ENCODE measurements around the gene ITIH5.

The ITIH5 gene

GRCh38 chr10:7563368-7563767 is 103.4 kb downstream of the ITIH5 start:
- DNase-seq (ENCODE audit: low spot score in 2 of 2) = no peak
- no peak overlapping the region for H3K27ac Mint-ChIP-seq (ENCODE audit: low read depth)

GRCh38 chr10:7561985-7562384 is 104.8 kb downstream of the ITIH5 start:
- no peaks in the 10 kb centered on the region for H3K9me3 Mint-ChIP-seq
- no peak overlapping the region for H3K4me3 Mint-ChIP-seq
- H3K27ac Mint-ChIP-seq (ENCODE audit: low read depth) = no peak overlapping the region
- no peak for ATAC-seq (replicated peaks; ENCODE audit: extremely low read depth, poor library complexity, severe bottlenecking)
- H3K4me1 Mint-ChIP-seq = no peaks in the 10 kb centered on the region
- H3K36me3 Mint-ChIP-seq (ENCODE audit: insufficient read depth) = no peaks in the 10 kb centered on the region
- H3K27me3 Mint-ChIP-seq = peaks cover 37% of the 10 kb centered on the region
- DNase-seq (ENCODE audit: low spot score in 2 of 2) = no peak

More at GRCh38 chr10:7563368-7563767, 103.4 kb downstream of the ITIH5 start:
- H3K36me3 Mint-ChIP-seq (ENCODE audit: insufficient read depth) = no peaks in the 10 kb centered on the region
- no peaks in the 10 kb centered on the region for H3K9me3 Mint-ChIP-seq
- no peaks in the 10 kb centered on the region for H3K4me1 Mint-ChIP-seq
- ATAC-seq (replicated peaks; ENCODE audit: extremely low read depth, poor library complexity, severe bottlenecking) = no peak
- H3K4me3 Mint-ChIP-seq = no peak overlapping the region
- peaks cover 26% of the 10 kb centered on the region for H3K27me3 Mint-ChIP-seq

DNA sequence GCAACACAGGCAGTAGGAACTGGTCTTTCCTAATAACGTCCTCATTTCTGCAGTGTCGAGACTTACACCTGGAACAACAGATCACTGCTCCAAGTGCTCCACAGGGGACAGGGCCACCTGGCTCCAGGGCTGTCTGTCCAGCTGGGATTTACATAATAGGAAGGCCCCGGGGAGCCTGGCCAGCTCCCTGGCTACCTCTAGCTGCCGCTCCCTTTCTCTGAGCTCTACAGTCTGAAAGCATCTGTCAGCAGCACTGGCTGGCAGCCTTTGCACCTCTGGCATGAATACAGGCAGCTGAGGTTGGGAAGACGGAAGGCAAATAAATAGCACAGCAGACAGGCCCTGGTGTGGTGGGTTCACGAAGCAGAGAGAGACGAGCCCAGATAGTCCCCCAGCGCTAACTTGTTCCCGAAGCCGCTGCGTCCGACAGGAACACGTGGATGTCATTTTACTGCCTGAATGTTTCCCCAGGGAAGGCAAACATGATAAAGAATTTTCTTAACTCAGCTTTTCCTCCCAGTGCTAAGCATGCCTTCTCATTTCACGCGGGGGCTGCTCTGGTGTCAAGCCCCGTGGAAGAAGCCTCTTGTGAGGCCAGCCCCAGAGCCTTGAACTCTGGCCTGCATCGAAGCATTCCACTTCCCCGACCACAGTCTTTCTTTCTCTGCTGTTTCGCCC is 105.4 kb downstream of the ITIH5 start:
- H3K36me3 Mint-ChIP-seq (ENCODE audit: insufficient read depth) = no peaks in the 10 kb centered on the region
- H3K27ac Mint-ChIP-seq (ENCODE audit: low read depth) = no peak overlapping the region
- H3K4me1 Mint-ChIP-seq = no peaks in the 10 kb centered on the region
- peaks cover 44% of the 10 kb centered on the region for H3K27me3 Mint-ChIP-seq
- H3K4me3 Mint-ChIP-seq = no peak overlapping the region
- no peak for ATAC-seq (replicated peaks; ENCODE audit: extremely low read depth, poor library complexity, severe bottlenecking)
- no peak for DNase-seq (ENCODE audit: low spot score in 2 of 2)
- H3K9me3 Mint-ChIP-seq = no peaks in the 10 kb centered on the region

DNA sequence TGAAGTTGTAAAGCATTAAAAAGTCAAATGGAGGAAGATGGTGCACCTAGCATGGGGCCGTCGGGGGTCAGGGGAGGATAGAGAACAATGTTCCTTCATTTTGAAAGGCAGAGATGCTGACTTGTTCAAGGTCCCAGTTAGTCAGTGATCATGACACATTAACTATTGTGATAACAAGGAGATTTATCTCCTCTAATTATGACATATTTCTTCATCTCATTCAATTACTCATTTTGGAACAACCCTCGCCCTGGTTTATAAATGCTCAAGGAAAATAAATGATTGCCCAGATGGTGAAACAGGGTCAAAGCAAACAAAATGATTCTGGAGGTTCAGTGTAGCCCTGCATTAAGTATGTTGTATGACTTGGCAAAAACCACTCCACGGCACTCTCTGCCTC is 106.2 kb downstream of the ITIH5 start:
- DNase-seq (ENCODE audit: low spot score in 2 of 2) (no peak), ATAC-seq (replicated peaks; ENCODE audit: extremely low read depth, poor library complexity, severe bottlenecking) (no peak)
- H3K9me3 Mint-ChIP-seq = no peaks in the 10 kb centered on the region
- peaks cover 46% of the 10 kb centered on the region for H3K27me3 Mint-ChIP-seq
- H3K36me3 Mint-ChIP-seq (ENCODE audit: insufficient read depth) = no peaks in the 10 kb centered on the region
- no peaks in the 10 kb centered on the region for H3K4me1 Mint-ChIP-seq
- no peak overlapping the region for H3K27ac Mint-ChIP-seq (ENCODE audit: low read depth)
- no peak overlapping the region for H3K4me3 Mint-ChIP-seq

DNA sequence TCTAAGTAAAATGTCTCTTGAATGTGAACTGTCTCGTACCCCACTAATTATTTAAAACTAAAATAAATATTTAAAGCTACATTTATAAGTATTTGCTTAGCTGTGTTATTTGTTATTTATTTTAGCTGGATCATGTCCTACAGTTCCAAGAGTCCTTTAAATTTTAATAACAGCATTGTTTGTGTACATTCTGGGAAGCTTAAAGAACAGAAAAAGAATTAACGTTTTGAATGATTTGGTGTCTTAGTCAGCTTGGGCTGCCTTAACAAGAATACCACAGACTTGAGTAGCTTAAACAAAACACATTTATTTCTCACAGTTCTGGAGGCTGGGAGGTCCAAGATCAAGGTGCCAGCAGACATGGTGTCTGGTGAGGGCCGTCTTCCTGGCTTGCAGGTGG is 107.4 kb downstream of the ITIH5 start:
- no peak for DNase-seq (ENCODE audit: low spot score in 2 of 2)
- no peaks in the 10 kb centered on the region for H3K4me1 Mint-ChIP-seq
- H3K36me3 Mint-ChIP-seq (ENCODE audit: insufficient read depth) = no peaks in the 10 kb centered on the region
- H3K9me3 Mint-ChIP-seq = no peaks in the 10 kb centered on the region
- no peak overlapping the region for H3K27ac Mint-ChIP-seq (ENCODE audit: low read depth)
- peaks cover 56% of the 10 kb centered on the region for H3K27me3 Mint-ChIP-seq
- no peak for ATAC-seq (replicated peaks; ENCODE audit: extremely low read depth, poor library complexity, severe bottlenecking)
- H3K4me3 Mint-ChIP-seq = no peak overlapping the region

GRCh38 chr10:7558036-7558435 is 108.7 kb downstream of the ITIH5 start:
- ATAC-seq (replicated peaks; ENCODE audit: extremely low read depth, poor library complexity, severe bottlenecking) (no peak), DNase-seq (ENCODE audit: low spot score in 2 of 2) (no peak)
- no peak overlapping the region for H3K27ac Mint-ChIP-seq (ENCODE audit: low read depth)
- no peak overlapping the region for H3K4me3 Mint-ChIP-seq
- no peaks in the 10 kb centered on the region for H3K4me1 Mint-ChIP-seq
- H3K27me3 Mint-ChIP-seq = peaks cover 68% of the 10 kb centered on the region
- H3K36me3 Mint-ChIP-seq (ENCODE audit: insufficient read depth) = no peaks in the 10 kb centered on the region
- no peaks in the 10 kb centered on the region for H3K9me3 Mint-ChIP-seq

GRCh38 chr10:7553531-7553930 is 113.2 kb downstream of the ITIH5 start:
- Mint-ChIP-seq H3K4me1 (no peaks in the 10 kb centered on the region), H3K27me3 (peaks cover 42% of the 10 kb centered on the region), H3K36me3 (ENCODE audit: insufficient read depth) (no peaks in the 10 kb centered on the region), H3K4me3 (no peak overlapping the region), H3K9me3 (no peaks in the 10 kb centered on the region), H3K27ac (ENCODE audit: low read depth) (no peak overlapping the region)
- ATAC-seq (replicated peaks; ENCODE audit: extremely low read depth, poor library complexity, severe bottlenecking) (no peak), DNase-seq (ENCODE audit: low spot score in 2 of 2) (no peak)

- no peaks in the 10 kb centered on the region for H3K36me3 Mint-ChIP-seq (ENCODE audit: insufficient read depth)
- no peak overlapping the region for H3K4me3 Mint-ChIP-seq
- no peak overlapping the region for H3K27ac Mint-ChIP-seq (ENCODE audit: low read depth)
- peaks cover 32% of the 10 kb centered on the region for H3K27me3 Mint-ChIP-seq
- no peak for DNase-seq (ENCODE audit: low spot score in 2 of 2)
- no peaks in the 10 kb centered on the region for H3K4me1 Mint-ChIP-seq
- no peak for ATAC-seq (replicated peaks; ENCODE audit: extremely low read depth, poor library complexity, severe bottlenecking)
- no peaks in the 10 kb centered on the region for H3K9me3 Mint-ChIP-seq
Measured at GRCh38 chr10:7551950-7552716, 114.6 kb downstream of the ITIH5 start.

GRCh38 chr10:7551289-7551688 is 115.5 kb downstream of the ITIH5 start:
- ATAC-seq (replicated peaks; ENCODE audit: extremely low read depth, poor library complexity, severe bottlenecking) (no peak), DNase-seq (ENCODE audit: low spot score in 2 of 2) (no peak)
- H3K27me3 Mint-ChIP-seq = peaks cover 23% of the 10 kb centered on the region
- no peaks in the 10 kb centered on the region for H3K4me1 Mint-ChIP-seq
- H3K27ac Mint-ChIP-seq (ENCODE audit: low read depth) = no peak overlapping the region
- no peaks in the 10 kb centered on the region for H3K36me3 Mint-ChIP-seq (ENCODE audit: insufficient read depth)
- no peaks in the 10 kb centered on the region for H3K9me3 Mint-ChIP-seq
- no peak overlapping the region for H3K4me3 Mint-ChIP-seq

DNA sequence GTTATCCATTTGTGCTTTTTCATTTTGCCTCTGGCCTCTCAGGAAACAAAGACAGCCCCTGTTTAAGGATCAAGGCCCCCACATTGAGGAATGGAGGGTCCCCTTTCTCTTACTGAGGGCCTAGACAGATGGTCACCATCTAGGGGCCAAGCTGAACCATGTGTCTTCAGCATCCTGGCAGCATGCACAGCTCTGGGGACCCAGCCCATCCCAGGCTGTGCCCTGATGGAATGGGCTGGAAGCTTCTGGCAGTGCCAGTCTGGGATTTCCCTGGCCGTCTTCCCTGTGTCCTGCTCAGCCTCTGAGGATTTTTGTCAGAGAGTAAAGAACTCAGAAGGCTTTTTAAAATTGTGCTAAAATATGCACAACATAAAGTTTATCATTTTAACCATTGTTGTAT is 116.8 kb downstream of the ITIH5 start:
- H3K27me3 Mint-ChIP-seq = peaks cover 17% of the 10 kb centered on the region

GRCh38 chr10:7547829-7548228 is 118.9 kb downstream of the ITIH5 start:
- Mint-ChIP-seq H3K36me3 (ENCODE audit: insufficient read depth) (no peaks in the 10 kb centered on the region), H3K27ac (ENCODE audit: low read depth) (no peak overlapping the region), H3K27me3 (peaks cover 8% of the 10 kb centered on the region), H3K9me3 (no peaks in the 10 kb centered on the region), H3K4me1 (no peaks in the 10 kb centered on the region), H3K4me3 (no peak overlapping the region)
- DNase-seq (ENCODE audit: low spot score in 2 of 2) (no peak), ATAC-seq (replicated peaks; ENCODE audit: extremely low read depth, poor library complexity, severe bottlenecking) (no peak)

More for the DNA sequence above, 116.8 kb downstream of the ITIH5 start:
- no peaks in the 10 kb centered on the region for H3K36me3 Mint-ChIP-seq (ENCODE audit: insufficient read depth)
- H3K9me3 Mint-ChIP-seq = no peaks in the 10 kb centered on the region
- DNase-seq (ENCODE audit: low spot score in 2 of 2) (no peak), ATAC-seq (replicated peaks; ENCODE audit: extremely low read depth, poor library complexity, severe bottlenecking) (no peak)
- no peaks in the 10 kb centered on the region for H3K4me1 Mint-ChIP-seq
- no peak overlapping the region for H3K4me3 Mint-ChIP-seq
- no peak overlapping the region for H3K27ac Mint-ChIP-seq (ENCODE audit: low read depth)

- no peak overlapping the region for H3K4me3 Mint-ChIP-seq
- H3K27ac Mint-ChIP-seq (ENCODE audit: low read depth) = no peak overlapping the region
- no peaks in the 10 kb centered on the region for H3K4me1 Mint-ChIP-seq
- DNase-seq (ENCODE audit: low spot score in 2 of 2) (no peak), ATAC-seq (replicated peaks; ENCODE audit: extremely low read depth, poor library complexity, severe bottlenecking) (no peak)
- H3K9me3 Mint-ChIP-seq = no peaks in the 10 kb centered on the region
- H3K27me3 Mint-ChIP-seq = peaks cover 13% of the 10 kb centered on the region
- no peaks in the 10 kb centered on the region for H3K36me3 Mint-ChIP-seq (ENCODE audit: insufficient read depth)
Measured at GRCh38 chr10:7547206-7547605, 119.6 kb downstream of the ITIH5 start.

DNA sequence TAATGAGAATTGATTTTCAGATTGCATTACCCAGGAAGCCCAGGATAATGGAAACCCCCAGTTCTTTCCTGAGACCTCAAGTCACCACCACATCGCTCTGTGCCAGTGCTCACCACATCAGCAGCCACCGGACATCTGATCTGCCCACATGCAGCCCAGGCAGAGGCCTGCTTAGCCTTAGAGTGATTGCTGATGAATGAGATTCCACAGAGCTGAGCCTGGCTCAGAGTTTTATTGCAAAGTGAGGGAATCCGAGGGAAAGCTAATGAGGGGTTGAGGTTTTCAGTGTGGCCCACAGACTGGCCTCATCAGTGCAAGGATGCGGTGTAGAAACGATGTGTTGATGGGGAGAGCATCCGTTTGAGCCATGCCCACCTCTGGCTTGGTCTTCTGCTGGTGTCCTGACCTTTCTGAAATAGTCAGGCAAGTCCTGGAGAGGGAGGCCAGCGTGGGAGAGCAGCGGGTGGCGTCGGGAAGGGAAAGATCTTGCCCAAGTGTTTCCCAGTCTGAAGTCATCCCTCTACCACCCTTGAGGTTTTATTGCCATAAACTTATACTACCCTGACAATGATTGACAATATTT is 120.3 kb downstream of the ITIH5 start:
- Mint-ChIP-seq H3K27me3 (peaks cover 13% of the 10 kb centered on the region), H3K27ac (ENCODE audit: low read depth) (no peak overlapping the region), H3K36me3 (ENCODE audit: insufficient read depth) (no peaks in the 10 kb centered on the region), H3K4me1 (no peaks in the 10 kb centered on the region), H3K9me3 (no peaks in the 10 kb centered on the region), H3K4me3 (no peak overlapping the region)
- no peak for ATAC-seq (replicated peaks; ENCODE audit: extremely low read depth, poor library complexity, severe bottlenecking)
- no peak for DNase-seq (ENCODE audit: low spot score in 2 of 2)

All from central memory CD8-positive, alpha-beta T cell (primary cell).